Measurements from ENCODE around the gene ZSWIM3. TPM values are rescaled to one million over a fixed set of nuclear protein-coding genes. Genes with fewer than 3 reads are reported as not detected.

Gene ZSWIM3
- total and polyA plus RNA-seq, 2 of the 13 experiments (the other 11 are each of a cell fraction or from before 2014, with no cell fraction given): 5.2 to 5.8 TPM

DNA sequence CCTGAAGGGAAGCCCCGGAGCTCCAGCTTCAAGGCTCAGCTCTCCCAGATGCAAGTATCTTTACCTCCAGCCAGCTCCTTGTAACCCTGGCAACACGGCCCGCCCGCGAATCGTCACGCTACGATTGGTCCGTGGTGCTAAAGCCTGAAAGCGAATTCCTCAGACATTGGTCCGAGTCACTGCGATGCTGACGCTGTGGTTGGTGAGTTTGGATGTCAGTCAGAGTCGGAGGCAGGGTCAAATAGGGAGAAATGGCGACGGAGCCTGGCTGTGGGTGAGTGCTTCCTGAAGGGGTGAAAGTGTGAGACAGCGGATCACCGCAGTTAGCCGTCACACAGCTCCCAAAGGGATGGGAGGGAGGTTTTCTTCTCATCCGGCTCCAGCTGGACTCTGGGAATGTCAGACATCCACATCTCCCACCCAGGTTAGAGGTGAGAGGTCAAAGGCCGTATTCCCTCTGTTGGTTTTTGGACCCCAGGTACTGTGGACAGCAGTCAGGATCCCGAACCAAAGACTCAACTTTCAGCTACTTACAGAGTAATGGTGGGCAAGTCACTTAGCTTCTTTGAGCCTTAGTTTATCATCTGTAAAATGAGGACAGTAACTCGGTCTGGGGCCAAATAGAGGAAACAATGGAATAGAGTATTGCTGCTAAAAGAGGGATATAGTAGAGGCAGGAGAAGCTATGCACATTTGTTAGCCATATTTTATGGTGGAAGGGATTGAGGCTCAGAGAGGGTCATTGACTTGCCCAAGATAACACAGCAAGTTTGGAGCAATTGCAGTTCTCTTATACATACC lies 23.8 kb downstream of the ZSWIM3 start, which contains the start of gene ZSWIM1 (continued):
- TF ChIP-seq ZSCAN9 (CRISPR knock-in tag; IDR thresholded peaks at IDR 0.05; ENCODE audit: borderline replicate concordance): peak; percentile 16; the same call in 1 of the 2 replicates
- TF ChIP-seq, protein P1, sequence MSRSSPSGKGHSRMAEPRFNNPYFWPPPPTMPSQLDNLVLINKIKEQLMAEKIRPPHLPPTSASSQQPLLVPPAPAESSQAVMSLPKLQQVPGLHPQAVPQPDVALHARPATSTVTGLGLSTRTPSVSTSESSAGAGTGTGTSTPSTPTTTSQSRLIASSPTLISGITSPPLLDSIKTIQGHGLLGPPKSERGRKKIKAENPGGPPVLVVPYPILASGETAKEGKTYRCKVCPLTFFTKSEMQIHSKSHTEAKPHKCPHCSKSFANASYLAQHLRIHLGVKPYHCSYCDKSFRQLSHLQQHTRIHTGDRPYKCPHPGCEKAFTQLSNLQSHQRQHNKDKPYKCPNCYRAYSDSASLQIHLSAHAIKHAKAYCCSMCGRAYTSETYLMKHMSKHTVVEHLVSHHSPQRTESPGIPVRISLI (CRISPR knock-in tag; IDR thresholded peaks at IDR 0.05; ENCODE audit: borderline replicate concordance): no peak
- TF ChIP-seq ZFY (CRISPR knock-in tag; IDR thresholded peaks at IDR 0.05): peak; percentile 82
- TF ChIP-seq ZNF737 (CRISPR knock-in tag; IDR thresholded peaks at IDR 0.05; ENCODE audit: borderline replicate concordance): 0 out of 2 replicates have a peak, but pooled peaks have one; percentile 20
- no peak for TF ChIP-seq KLF9 (CRISPR knock-in tag; IDR thresholded peaks at IDR 0.05; ENCODE audit: low read depth)
- TF ChIP-seq ZNF782 (CRISPR knock-in tag; IDR thresholded peaks at IDR 0.05; ENCODE audit: borderline replicate concordance): peak; percentile 82; the same call in 1 of the 2 replicates
- peak; percentile 77 for TF ChIP-seq ZFP36 (IDR thresholded peaks at IDR 0.05; ENCODE audit: borderline replicate concordance, low read depth, low read length, partially characterized antibody)
- peak; percentile 50; the same call in 1 of the 2 replicates for TF ChIP-seq ZZZ3 (CRISPR knock-in tag; IDR thresholded peaks at IDR 0.05; ENCODE audit: borderline replicate concordance)
- TF ChIP-seq, protein P2, sequence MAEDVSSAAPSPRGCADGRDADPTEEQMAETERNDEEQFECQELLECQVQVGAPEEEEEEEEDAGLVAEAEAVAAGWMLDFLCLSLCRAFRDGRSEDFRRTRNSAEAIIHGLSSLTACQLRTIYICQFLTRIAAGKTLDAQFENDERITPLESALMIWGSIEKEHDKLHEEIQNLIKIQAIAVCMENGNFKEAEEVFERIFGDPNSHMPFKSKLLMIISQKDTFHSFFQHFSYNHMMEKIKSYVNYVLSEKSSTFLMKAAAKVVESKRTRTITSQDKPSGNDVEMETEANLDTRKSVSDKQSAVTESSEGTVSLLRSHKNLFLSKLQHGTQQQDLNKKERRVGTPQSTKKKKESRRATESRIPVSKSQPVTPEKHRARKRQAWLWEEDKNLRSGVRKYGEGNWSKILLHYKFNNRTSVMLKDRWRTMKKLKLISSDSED (CRISPR knock-in tag; IDR thresholded peaks at IDR 0.05): no peak
- TF ChIP-seq SP4 (CRISPR knock-in tag; IDR thresholded peaks at IDR 0.05): peak; percentile 84; the same call in 1 of the 2 replicates
- TF ChIP-seq TOE1 (CRISPR knock-in tag; IDR thresholded peaks at IDR 0.05): peak; percentile 91; the same call in 1 of the 2 replicates
- peak; percentile 100 for TF ChIP-seq NFYB (CRISPR knock-in tag; IDR thresholded peaks at IDR 0.05)
- TF ChIP-seq FOXO1 (CRISPR knock-in tag; IDR thresholded peaks at IDR 0.05): peak; percentile 47
- TF ChIP-seq TCF12 (IDR thresholded peaks at IDR 0.05): no peak
- TF ChIP-seq TCF12 (CRISPR knock-in tag; IDR thresholded peaks at IDR 0.05): no peak
- TF ChIP-seq NR1H2 (CRISPR knock-in tag; IDR thresholded peaks at IDR 0.05; ENCODE audit: borderline replicate concordance, low read depth): no peak
- TF ChIP-seq ZNF224 (CRISPR knock-in tag; IDR thresholded peaks at IDR 0.05): peak; percentile 62; the same call in 1 of the 2 replicates
- TF ChIP-seq ELF1 (CRISPR knock-in tag; IDR thresholded peaks at IDR 0.05): peak; percentile 76
- TF ChIP-seq WIZ (CRISPR knock-in tag; IDR thresholded peaks at IDR 0.05): 0 out of 2 replicates have a peak, but pooled peaks have one; percentile 6
- peak; percentile 92 for TF ChIP-seq FOXC1 (CRISPR knock-in tag; IDR thresholded peaks at IDR 0.05; ENCODE audit: borderline replicate concordance)
- 0 out of 2 replicates have a peak, but pooled peaks have one; percentile 28 for TF ChIP-seq ZNF552 (CRISPR knock-in tag; IDR thresholded peaks at IDR 0.05; ENCODE audit: borderline replicate concordance)
- TF ChIP-seq, protein P3, sequence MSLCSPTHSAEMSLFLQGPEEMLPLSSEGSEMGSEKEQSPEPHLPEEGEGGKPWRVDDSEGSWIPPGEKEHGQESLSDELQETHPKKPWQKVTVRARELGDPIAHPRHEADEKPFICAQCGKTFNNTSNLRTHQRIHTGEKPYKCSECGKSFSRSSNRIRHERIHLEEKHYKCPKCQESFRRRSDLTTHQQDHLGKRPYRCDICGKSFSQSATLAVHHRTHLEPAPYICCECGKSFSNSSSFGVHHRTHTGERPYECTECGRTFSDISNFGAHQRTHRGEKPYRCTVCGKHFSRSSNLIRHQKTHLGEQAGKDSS (CRISPR knock-in tag; IDR thresholded peaks at IDR 0.05; ENCODE audit: borderline replicate concordance, low read depth): peak; percentile 56; the same call in 1 of the 2 replicates
- no peak for TF ChIP-seq GABPA (IDR thresholded peaks at IDR 0.05; ENCODE audit: low read depth, low read length)
- no peak for TF ChIP-seq GABPA (CRISPR knock-in tag; IDR thresholded peaks at IDR 0.05; ENCODE audit: low read depth)
- TF ChIP-seq, protein P4, sequence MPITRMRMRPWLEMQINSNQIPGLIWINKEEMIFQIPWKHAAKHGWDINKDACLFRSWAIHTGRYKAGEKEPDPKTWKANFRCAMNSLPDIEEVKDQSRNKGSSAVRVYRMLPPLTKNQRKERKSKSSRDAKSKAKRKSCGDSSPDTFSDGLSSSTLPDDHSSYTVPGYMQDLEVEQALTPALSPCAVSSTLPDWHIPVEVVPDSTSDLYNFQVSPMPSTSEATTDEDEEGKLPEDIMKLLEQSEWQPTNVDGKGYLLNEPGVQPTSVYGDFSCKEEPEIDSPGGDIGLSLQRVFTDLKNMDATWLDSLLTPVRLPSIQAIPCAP (CRISPR knock-in tag; IDR thresholded peaks at IDR 0.05; ENCODE audit: low read depth): no peak
- TF ChIP-seq ZNF264 (CRISPR knock-in tag; IDR thresholded peaks at IDR 0.05): no peak; the same call in 1 of the 2 replicates
- TF ChIP-seq ZNF564 (CRISPR knock-in tag; IDR thresholded peaks at IDR 0.05): no peak

All from HepG2 (cell line).